Measurements from ENCODE around the gene AQP7.
"Not testable (repeated sequence)": the region's sequence is repeated elsewhere in the genome, so short reads cannot be mapped to it uniquely, and the experiment has no call there.

The AQP7 gene

DNA sequence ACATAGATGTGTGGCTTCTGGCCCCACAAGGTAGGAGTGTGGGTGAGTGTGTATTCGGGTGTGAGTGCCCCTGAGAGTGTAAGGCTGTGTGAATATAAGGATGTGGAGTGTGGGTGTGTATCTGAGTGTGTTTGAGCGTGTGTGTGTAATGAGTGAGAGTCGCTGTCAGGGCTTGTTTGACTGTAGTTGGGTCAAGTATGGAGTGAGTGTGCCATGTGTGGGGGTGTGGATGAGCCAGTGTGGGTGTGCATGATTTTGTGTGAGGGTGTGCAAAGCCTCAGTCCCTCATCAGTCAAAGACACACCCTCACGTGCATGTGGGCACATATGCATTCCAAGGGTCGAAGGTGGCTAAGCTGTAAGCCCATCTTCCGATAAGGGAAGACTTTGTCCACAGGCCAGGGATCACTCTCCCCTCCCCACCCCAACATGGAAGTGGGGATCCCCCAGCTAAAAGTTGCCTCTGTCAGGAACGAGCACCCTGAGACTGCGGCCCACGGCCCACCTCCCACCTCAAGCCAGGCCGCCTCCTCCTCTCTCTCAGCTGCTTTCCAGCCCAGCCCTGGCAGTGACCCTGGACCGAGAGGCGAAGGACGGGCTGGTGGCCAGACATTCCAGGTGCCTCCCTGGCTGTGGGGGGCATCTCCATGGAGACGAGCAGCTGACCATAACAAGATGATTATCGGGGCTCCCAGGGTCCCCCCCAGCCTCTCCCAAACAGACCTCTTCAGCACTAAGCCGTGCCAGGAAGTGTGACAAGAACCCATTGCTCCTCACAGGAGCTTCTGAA lies 32.1 kb upstream of the AQP7 start:
- DNase-seq (ENCODE audit: low read depth in 2 of 2, low spot score in 1 of 2): no peak

GRCh38 chr9:33433871-33434270 lies 31.5 kb upstream of the AQP7 start:
- no peak for DNase-seq (ENCODE audit: low read depth in 2 of 2, low spot score in 1 of 2)

- DNase-seq (ENCODE audit: low read depth in 2 of 2, low spot score in 1 of 2): no peak
Measured at GRCh38 chr9:33431420-33431819, 29.1 kb upstream of the AQP7 start.

- DNase-seq (ENCODE audit: low read depth in 2 of 2, low spot score in 1 of 2): no peak
Measured at GRCh38 chr9:33430942-33431341, 28.6 kb upstream of the AQP7 start.

DNA sequence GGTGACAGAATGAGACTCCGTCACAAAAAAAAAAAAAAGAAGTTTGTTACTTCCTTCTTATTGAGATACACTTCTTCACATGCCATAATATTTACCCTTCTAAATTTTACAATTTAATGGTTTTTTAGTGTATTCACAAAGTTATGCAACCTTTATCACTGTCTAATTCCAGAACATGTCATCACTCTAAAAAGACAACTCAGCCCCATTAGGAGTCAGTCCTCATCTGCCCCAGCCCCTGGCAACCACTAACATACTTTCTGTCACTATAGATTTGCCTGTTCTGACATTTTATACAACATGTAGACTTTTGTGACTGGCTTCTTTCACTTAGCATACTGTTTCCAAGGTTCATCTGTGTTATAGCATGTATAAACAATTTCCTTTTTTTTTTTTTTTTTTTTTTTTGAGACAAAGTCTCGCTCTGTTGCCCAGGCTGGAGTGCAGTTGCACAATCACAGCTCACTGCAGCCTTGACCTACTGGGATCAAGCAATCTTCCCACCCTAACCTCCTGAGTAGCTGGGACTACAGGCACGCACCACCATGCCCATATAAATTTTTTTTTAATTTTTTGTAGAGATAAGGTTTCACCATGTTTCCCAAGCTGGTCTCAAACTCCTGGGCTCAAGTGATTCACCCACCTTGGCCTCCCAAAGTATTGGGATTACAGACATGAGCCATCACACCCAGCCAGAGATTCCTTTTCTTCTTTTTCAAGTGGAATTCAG lies 27.1 kb upstream of the AQP7 start:
- DNase-seq (ENCODE audit: low read depth in 2 of 2, low spot score in 1 of 2): no peak

GRCh38 chr9:33426843-33427293 lies 24.5 kb upstream of the AQP7 start:
- DNase-seq (ENCODE audit: low read depth in 2 of 2, low spot score in 1 of 2): no peak

- no peak for DNase-seq (ENCODE audit: low read depth in 2 of 2, low spot score in 1 of 2)
Measured at GRCh38 chr9:33425128-33425533, 22.8 kb upstream of the AQP7 start.

DNA sequence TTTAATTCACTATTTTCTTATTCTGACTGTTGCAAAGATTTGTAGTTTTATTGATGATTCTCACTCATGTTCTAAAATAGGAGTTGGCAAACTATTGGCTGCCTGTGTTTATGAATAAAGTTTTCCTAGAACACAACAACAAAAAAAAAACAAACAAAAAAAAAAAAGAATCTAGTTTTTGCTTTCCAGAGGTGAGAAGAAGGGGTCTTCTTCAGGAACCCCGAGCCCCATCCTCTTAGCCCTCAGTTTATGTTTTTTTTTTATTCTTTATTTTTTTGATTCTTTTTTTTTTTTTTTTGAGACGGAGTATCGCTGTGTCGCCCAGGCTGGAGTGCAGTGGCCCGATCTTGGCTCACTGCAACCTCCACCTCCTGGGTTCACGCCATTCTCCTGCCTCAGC lies 22.1 kb upstream of the AQP7 start:
- DNase-seq (ENCODE audit: low read depth in 2 of 2, low spot score in 1 of 2): not testable (repeated sequence)

GRCh38 chr9:33424043-33424442 lies 21.7 kb upstream of the AQP7 start:
- not testable (repeated sequence) for DNase-seq (ENCODE audit: low read depth in 2 of 2, low spot score in 1 of 2)

- no peak for DNase-seq (ENCODE audit: low read depth in 2 of 2, low spot score in 1 of 2)
Measured at GRCh38 chr9:33419708-33420303, 17.4 kb upstream of the AQP7 start.

DNA sequence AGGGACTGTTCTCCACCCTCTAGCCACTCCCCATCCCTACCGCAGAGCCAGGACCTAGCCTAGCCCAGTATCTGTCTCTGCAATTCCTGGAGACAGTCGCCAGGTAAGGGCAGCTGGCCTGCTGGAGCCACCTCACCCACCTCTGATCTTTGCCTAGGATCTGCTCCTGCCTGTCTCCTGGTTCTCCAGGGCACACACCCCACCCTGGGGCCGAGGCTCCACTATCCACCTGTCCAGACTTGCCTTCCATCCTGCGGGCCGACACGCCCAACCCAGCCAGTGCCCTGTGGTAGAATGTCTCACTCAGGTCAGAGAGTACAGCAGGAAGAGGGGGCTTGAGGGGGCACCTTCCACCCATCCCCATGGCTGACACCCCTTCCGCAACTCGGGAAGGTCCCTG lies 15.7 kb upstream of the AQP7 start:
- no peak for DNase-seq (ENCODE audit: low read depth in 2 of 2, low spot score in 1 of 2)

DNA sequence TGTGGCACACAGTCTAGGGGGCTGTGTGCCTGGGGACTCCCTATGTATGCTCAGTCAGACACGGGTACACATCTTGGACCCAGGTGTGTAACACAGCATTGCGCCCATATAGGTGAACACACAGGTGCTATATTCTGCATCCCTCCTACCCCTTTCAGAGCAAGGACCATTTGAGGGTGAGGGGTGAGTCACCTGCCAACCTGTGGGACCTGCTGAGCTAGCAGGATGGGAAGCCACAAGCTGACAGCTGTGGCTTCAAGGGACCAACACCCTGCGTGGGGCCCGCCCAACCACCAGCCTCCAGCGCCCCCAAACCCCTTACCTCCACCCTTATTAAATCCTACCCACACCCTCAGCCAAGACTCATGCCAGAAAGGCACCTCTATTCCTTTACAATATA lies 14.6 kb upstream of the AQP7 start:
- peak in 1 of 2 donors; percentile 9 for DNase-seq (ENCODE audit: low read depth in 2 of 2, low spot score in 1 of 2)

- peak; percentile 59 to 75 for DNase-seq (ENCODE audit: low read depth in 2 of 2, low spot score in 1 of 2)
Measured at GRCh38 chr9:33415501-33416038, 13.2 kb upstream of the AQP7 start.

- no peak for DNase-seq (ENCODE audit: low read depth in 2 of 2, low spot score in 1 of 2)
Measured at GRCh38 chr9:33414889-33415500, 12.6 kb upstream of the AQP7 start.

DNA sequence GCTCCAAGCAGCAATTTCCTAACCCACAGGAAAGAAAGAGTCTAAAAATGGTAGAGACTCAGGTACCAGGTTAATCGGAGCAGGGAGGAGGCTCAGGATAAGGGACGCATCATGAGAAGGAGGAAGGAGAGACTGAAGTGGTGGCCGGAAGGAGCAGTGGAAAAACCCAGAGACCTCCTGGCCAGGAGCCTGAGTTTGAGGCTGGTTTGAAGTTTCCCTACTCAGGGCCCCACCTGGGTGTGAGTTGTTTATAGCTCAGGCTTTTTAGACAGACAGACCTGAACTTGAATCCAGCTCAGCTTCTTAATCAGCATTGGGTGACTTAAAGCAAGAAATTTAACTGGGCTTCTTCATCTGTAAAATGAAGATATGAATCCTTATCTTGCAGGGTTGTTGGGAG lies 11.9 kb upstream of the AQP7 start:
- no peak for DNase-seq (ENCODE audit: low read depth in 2 of 2, low spot score in 1 of 2)

DNA sequence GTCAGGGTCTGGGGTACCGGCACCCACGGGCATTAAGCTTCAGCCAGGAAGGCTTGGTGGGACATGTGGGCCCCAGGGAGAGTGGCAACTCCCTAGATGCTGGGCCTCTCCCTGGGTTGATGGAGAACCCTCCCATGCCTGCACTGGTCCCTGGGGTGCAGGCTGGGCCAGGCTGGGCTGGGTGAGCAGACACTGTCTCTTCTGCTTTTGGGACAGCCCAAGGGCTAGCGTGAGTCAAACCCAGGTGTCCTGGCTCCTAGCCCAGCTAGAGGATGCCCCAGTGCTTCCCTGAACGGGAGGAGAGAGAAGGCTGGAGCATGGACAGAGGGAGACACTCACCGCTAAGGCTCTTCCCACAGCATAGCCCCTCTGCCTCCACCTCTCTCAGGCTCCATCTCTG lies 5.7 kb upstream of the AQP7 start:
- DNase-seq (ENCODE audit: low read depth in 2 of 2, low spot score in 1 of 2): no peak

DNA sequence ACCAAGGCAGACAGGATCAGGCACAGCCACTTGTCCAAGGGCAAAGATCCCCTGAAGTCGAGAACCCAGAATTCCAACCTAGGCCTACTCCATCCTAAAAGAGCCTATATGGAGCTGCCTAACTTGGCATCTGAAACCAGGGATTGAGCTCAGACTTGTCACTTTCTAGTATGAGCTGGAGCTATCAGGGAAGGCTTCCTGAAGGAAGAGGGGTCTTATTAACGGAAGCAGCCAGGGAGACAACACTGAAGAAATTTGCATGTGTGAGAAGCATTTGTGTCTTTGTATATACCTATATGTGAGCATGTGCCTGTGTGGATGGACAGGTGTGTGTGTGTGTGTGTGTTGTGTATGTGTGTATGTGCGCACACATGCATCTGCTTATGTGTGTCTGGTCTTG lies 4.7 kb upstream of the AQP7 start:
- DNase-seq (ENCODE audit: low read depth in 2 of 2, low spot score in 1 of 2): no peak

DNA sequence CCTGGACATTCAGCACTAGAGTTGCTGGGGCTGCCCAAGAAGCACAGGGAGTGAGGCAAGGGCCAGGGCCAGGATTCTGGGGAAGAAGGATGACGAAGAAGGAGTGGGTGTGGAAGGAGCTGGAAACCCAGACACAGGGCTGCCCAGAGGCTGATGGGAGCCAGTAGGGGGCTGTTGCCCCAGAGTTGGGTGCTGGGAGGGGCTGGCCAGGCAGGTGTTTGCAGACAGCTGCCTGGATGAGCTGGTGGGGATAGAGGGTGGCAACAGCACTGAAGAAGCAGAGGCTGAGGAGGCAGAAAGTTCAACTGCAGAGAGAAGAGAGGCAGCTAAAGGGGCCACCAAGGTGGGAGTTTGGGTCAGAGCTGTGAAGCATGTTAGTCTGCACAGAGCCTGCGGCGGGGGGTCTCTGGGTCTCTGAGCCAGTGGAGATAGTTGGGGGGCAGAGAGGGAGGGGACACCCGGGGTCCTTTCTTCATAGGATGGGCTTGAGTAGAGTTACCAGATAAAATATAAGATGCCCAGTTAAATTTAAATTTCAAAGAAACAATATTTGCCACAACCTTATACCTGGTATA lies 2.5 kb upstream of the AQP7 start:
- no peak for DNase-seq (ENCODE audit: low read depth in 2 of 2, low spot score in 1 of 2)

- DNase-seq (ENCODE audit: low read depth in 2 of 2, low spot score in 1 of 2): no peak
Measured at GRCh38 chr9:33403941-33404787, 1.8 kb upstream of the AQP7 start.

DNA sequence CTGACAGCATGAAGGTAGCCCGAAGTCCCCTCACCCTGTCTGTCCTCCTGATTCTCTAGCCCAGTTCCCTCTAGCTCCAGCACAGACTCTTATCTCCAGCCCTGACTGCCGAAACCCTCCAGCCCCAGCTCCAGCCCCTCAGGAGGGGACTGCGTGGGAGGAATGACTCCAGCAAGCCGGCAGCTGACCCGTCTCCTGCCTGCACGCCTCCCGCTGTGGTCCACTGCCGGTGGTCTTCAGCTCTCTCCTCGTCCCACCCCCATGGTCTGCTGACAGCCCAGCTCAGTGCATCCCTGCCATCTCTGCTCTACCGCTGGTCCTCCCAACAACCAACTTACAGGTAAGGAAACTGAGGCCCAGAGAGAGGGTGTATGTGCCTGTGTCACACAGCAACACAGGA lies 559 bp downstream of the AQP7 start:
- not testable (repeated sequence) for DNase-seq (ENCODE audit: low read depth in 2 of 2, low spot score in 1 of 2)
